HL-60 (cell line): ENCODE data around the gene RPP21.

Experiments
- SPI1 ChIP-seq: IDR thresholded peaks from 2 replicates; pipeline ENCODE4 v1.6.1; 2012; ENCODE audit warnings: low read depth, mild to moderate bottlenecking, borderline replicate concordance
- TF ChIP-seq, protein P1 (sequence below): IDR thresholded peaks from one replicate; pipeline ENCODE4 v1.5.1; 2011; ENCODE audit warnings: low read length, control low read depth, inconsistent platforms; ENCODE audit not compliant: insufficient read depth
- TF ChIP-seq, protein P2 (sequence below): IDR thresholded peaks from 2 replicates; pipeline ENCODE4 v1.6.1; 2012; ENCODE audit warnings: low read depth; ENCODE audit not compliant: insufficient replicate concordance

- TF ChIP-seq, protein P1, sequence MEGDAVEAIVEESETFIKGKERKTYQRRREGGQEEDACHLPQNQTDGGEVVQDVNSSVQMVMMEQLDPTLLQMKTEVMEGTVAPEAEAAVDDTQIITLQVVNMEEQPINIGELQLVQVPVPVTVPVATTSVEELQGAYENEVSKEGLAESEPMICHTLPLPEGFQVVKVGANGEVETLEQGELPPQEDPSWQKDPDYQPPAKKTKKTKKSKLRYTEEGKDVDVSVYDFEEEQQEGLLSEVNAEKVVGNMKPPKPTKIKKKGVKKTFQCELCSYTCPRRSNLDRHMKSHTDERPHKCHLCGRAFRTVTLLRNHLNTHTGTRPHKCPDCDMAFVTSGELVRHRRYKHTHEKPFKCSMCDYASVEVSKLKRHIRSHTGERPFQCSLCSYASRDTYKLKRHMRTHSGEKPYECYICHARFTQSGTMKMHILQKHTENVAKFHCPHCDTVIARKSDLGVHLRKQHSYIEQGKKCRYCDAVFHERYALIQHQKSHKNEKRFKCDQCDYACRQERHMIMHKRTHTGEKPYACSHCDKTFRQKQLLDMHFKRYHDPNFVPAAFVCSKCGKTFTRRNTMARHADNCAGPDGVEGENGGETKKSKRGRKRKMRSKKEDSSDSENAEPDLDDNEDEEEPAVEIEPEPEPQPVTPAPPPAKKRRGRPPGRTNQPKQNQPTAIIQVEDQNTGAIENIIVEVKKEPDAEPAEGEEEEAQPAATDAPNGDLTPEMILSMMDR, result no peak
- no peak for TF ChIP-seq SPI1
- TF ChIP-seq, protein P2, sequence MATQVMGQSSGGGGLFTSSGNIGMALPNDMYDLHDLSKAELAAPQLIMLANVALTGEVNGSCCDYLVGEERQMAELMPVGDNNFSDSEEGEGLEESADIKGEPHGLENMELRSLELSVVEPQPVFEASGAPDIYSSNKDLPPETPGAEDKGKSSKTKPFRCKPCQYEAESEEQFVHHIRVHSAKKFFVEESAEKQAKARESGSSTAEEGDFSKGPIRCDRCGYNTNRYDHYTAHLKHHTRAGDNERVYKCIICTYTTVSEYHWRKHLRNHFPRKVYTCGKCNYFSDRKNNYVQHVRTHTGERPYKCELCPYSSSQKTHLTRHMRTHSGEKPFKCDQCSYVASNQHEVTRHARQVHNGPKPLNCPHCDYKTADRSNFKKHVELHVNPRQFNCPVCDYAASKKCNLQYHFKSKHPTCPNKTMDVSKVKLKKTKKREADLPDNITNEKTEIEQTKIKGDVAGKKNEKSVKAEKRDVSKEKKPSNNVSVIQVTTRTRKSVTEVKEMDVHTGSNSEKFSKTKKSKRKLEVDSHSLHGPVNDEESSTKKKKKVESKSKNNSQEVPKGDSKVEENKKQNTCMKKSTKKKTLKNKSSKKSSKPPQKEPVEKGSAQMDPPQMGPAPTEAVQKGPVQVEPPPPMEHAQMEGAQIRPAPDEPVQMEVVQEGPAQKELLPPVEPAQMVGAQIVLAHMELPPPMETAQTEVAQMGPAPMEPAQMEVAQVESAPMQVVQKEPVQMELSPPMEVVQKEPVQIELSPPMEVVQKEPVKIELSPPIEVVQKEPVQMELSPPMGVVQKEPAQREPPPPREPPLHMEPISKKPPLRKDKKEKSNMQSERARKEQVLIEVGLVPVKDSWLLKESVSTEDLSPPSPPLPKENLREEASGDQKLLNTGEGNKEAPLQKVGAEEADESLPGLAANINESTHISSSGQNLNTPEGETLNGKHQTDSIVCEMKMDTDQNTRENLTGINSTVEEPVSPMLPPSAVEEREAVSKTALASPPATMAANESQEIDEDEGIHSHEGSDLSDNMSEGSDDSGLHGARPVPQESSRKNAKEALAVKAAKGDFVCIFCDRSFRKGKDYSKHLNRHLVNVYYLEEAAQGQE, result no peak
These were observed 3.7 kb upstream of the RPP21 start for GRCh38 chr6:30341218-30341617.
